Endodermal cell (in vitro differentiated cells): ENCODE results near the gene TOLLIP. TPM values are rescaled to one million over a fixed set of nuclear protein-coding genes. Genes with fewer than 3 reads are reported as not detected.
A peak's percentile ranks its signal among the peaks of the same experiment; 100 is the strongest.

Experiments used
- DNase-seq: peaks from one replicate; pipeline ENCODE4 v3.0.0-alpha.2; 2017
- H3K27ac ChIP-seq: 2 replicates; pipeline ENCODE4 v1.5.1; 2013; ENCODE audit warnings: mild to moderate bottlenecking, low read depth, low read length, moderate library complexity
- H3K27me3 ChIP-seq: 2 replicates; pipeline ENCODE4 v1.6.1; 2013; ENCODE audit warnings: mild to moderate bottlenecking, low read length, moderate library complexity; ENCODE audit not compliant: insufficient read depth, control insufficient read depth, poor library complexity, severe bottlenecking
- H3K36me3 ChIP-seq: 2 replicates; pipeline ENCODE4 v1.7.0; 2013; ENCODE audit warnings: mild to moderate bottlenecking, low read length, moderate library complexity; ENCODE audit not compliant: control insufficient read depth, insufficient read depth
- H3K4me1 ChIP-seq: one replicate; pipeline ENCODE4 v1.7.0; 2013; ENCODE audit warnings: low read length; ENCODE audit not compliant: control insufficient read depth, insufficient read depth
- H3K4me3 ChIP-seq: 2 replicates; pipeline ENCODE4 v1.5.1; 2013; ENCODE audit warnings: mild to moderate bottlenecking, low read length, moderate library complexity
- H3K9ac ChIP-seq: 2 replicates; pipeline ENCODE4 v1.6.1; 2013; ENCODE audit warnings: mild to moderate bottlenecking, low read length, moderate library complexity; ENCODE audit not compliant: poor library complexity, severe bottlenecking; ENCODE audit errors: extremely low read depth
- H3K9me3 ChIP-seq: 2 replicates; pipeline ENCODE4 v1.6.1; 2013; ENCODE audit warnings: mild to moderate bottlenecking, low read length, moderate library complexity; ENCODE audit not compliant: control insufficient read depth
- H3K27ac Mint-ChIP-seq: 2 replicates; pipeline ENCODE4 v1.8.0; 2020; ENCODE audit warnings: mixed read lengths
- H3K27me3 Mint-ChIP-seq: 2 replicates; pipeline ENCODE4 v1.8.0; 2021; ENCODE audit warnings: mild to moderate bottlenecking, mixed read lengths; ENCODE audit not compliant: insufficient read depth
- H3K36me3 Mint-ChIP-seq: 2 replicates; pipeline ENCODE4 v1.8.0; 2020; ENCODE audit warnings: low read depth, mixed read lengths
- H3K4me1 Mint-ChIP-seq: 2 replicates; pipeline ENCODE4 v1.8.0; 2020; ENCODE audit warnings: mixed read lengths
- H3K4me3 Mint-ChIP-seq: 2 replicates; pipeline ENCODE4 v1.8.0; 2020; ENCODE audit warnings: mild to moderate bottlenecking, moderate library complexity, mixed read lengths
- H3K9me3 Mint-ChIP-seq: 2 replicates; pipeline ENCODE4 v1.8.0; 2020; ENCODE audit warnings: mild to moderate bottlenecking, mixed read lengths
- CTCF ChIP-seq: fragments of 200-600 bp; sonication (generic); conservative IDR thresholded peaks from 2 replicates; pipeline ENCODE4 v1.5.0; 2021; ENCODE audit warnings: antibody characterized with exemption, mild to moderate bottlenecking
- WGBS, 2 experiments: methylation state at CpG; one replicate each; pipeline versions ENCODE4 v1.1.5 to v1.1.7; 2013; ENCODE audit warnings: missing lambda C conversion rate in 2 of 2, mixed read lengths in 1 of 2; ENCODE audit not compliant: insufficient coverage in 1 of 2, insufficient read length in 1 of 2; 5-methylcytosine and 5-hydroxymethylcytosine counted together
- total RNA-seq, 2 donors: library from RNA; stranded (reverse); fragmentation: NEBNext Ultra II Directional in 1 of 2; extraction: Animal tissue kit (Norgen Biotek cat#: 25700) in 1 of 2; gene quantifications; 2 replicates in 1 of 2; 3 replicates in 1 of 2; pipeline ENCODE4 v1.2.1, GENCODE V29; 2021

Gene TOLLIP
- total RNA-seq, 2 donors from 2014 or later = 34.3 to 37.4 TPM

- Mint-ChIP-seq H3K4me3 (no peak overlapping the region), H3K27ac (no peak overlapping the region), H3K4me1 (no peaks in the 10 kb centered on the region), H3K27me3 (no peaks in the 10 kb centered on the region), H3K36me3 (no peaks in the 10 kb centered on the region), H3K9me3 (no peaks in the 10 kb centered on the region)
- Histone ChIP-seq H3K4me1 (no peaks in the 10 kb centered on the region), H3K9ac (no peak overlapping the region), H3K27me3 (no peaks in the 10 kb centered on the region), H3K36me3 (no peaks in the 10 kb centered on the region), H3K9me3 (no peaks in the 10 kb centered on the region), H3K27ac (no peak overlapping the region), H3K4me3 (no peak overlapping the region)
- 92 to 94% methylated on average over 14 to 21 of the region's 21 CpGs for WGBS, 2 experiments
- DNase-seq = peak; percentile 40
- peak; percentile 35 for TF ChIP-seq CTCF
These were observed 75.9 kb downstream of the TOLLIP start for GRCh38 chr11:1233351-1234053.

- no peak for TF ChIP-seq CTCF
- H3K27ac Mint-ChIP-seq = no peak overlapping the region
- no peaks in the 10 kb centered on the region for H3K36me3 Mint-ChIP-seq
- no peaks in the 10 kb centered on the region for H3K27me3 ChIP-seq
- H3K9me3 Mint-ChIP-seq = no peaks in the 10 kb centered on the region
- no peaks in the 10 kb centered on the region for H3K36me3 ChIP-seq
- H3K4me3 ChIP-seq = no peak overlapping the region
- H3K4me1 ChIP-seq = no peaks in the 10 kb centered on the region
- H3K27ac ChIP-seq = no peak overlapping the region
- no peaks in the 10 kb centered on the region for H3K27me3 Mint-ChIP-seq
- no peak overlapping the region for H3K4me3 Mint-ChIP-seq
- WGBS, 2 experiments = 85 to 92% methylated on average over 9 to 30 of the region's 30 CpGs
- DNase-seq = peak; percentile 36
- no peaks in the 10 kb centered on the region for H3K4me1 Mint-ChIP-seq
- no peaks in the 10 kb centered on the region for H3K9me3 ChIP-seq
- no peak overlapping the region for H3K9ac ChIP-seq
These were observed 76.5 kb downstream of the TOLLIP start for GRCh38 chr11:1232883-1233321.

- Histone ChIP-seq H3K4me3 (no peak overlapping the region), H3K27ac (no peak overlapping the region), H3K9me3 (no peaks in the 10 kb centered on the region), H3K9ac (no peak overlapping the region), H3K36me3 (no peaks in the 10 kb centered on the region), H3K27me3 (no peaks in the 10 kb centered on the region), H3K4me1 (no peaks in the 10 kb centered on the region)
- TF ChIP-seq CTCF = no peak
- H3K4me1 Mint-ChIP-seq = no peaks in the 10 kb centered on the region
- DNase-seq = no peak
- H3K36me3 Mint-ChIP-seq = no peaks in the 10 kb centered on the region
- WGBS, 2 experiments = 89 to 97% methylated on average over 17 to 46 of the region's 46 CpGs
- H3K9me3 Mint-ChIP-seq = no peaks in the 10 kb centered on the region
- no peak overlapping the region for H3K4me3 Mint-ChIP-seq
- no peak overlapping the region for H3K27ac Mint-ChIP-seq
- H3K27me3 Mint-ChIP-seq = no peaks in the 10 kb centered on the region
These were observed 77.2 kb downstream of the TOLLIP start for GRCh38 chr11:1232021-1232882.
